Hepatocyte (in vitro differentiated cells): ENCODE data around the gene CTBP2.

Experiments used
- EZH2 ChIP-seq: fragments of 200-600 bp; sonication (generic); IDR thresholded peaks from 2 replicates; pipeline ENCODE4 v1.6.1; 2016; ENCODE audit warnings: antibody characterized with exemption, mild to moderate bottlenecking, borderline replicate concordance
- TF ChIP-seq, protein P1 (sequence below): fragments of 200-600 bp; sonication (generic); IDR thresholded peaks from 2 replicates; pipeline ENCODE4 v1.5.1; 2016; ENCODE audit warnings: antibody characterized with exemption, mild to moderate bottlenecking; ENCODE audit not compliant: poor library complexity

DNA sequence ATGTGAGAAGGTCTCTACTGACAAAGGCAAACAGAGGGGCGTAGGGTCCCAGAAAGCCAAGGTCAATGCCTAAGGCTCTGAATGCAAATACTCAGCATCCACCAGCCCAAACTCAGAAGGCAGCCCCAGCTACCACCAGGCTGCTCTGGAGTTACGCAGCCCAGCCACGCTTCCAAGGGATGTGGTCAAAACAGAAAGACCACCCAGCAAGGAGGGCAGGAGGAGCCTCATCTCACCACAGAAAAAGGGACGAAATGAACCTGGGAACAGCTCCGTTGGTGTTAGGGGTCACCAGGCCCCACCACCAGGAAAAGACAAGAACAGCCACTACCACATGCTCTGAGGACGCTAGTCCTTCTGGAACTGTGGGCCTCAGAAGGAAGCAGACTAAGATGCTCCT, 65.1 kb downstream of the CTBP2 start:
- TF ChIP-seq, protein P1, sequence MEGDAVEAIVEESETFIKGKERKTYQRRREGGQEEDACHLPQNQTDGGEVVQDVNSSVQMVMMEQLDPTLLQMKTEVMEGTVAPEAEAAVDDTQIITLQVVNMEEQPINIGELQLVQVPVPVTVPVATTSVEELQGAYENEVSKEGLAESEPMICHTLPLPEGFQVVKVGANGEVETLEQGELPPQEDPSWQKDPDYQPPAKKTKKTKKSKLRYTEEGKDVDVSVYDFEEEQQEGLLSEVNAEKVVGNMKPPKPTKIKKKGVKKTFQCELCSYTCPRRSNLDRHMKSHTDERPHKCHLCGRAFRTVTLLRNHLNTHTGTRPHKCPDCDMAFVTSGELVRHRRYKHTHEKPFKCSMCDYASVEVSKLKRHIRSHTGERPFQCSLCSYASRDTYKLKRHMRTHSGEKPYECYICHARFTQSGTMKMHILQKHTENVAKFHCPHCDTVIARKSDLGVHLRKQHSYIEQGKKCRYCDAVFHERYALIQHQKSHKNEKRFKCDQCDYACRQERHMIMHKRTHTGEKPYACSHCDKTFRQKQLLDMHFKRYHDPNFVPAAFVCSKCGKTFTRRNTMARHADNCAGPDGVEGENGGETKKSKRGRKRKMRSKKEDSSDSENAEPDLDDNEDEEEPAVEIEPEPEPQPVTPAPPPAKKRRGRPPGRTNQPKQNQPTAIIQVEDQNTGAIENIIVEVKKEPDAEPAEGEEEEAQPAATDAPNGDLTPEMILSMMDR = no peak
- TF ChIP-seq EZH2 = no peak
